Activated CD4-positive, alpha-beta T cell treated with anti-CD3 and anti-CD28 coated beads for 24 hours (primary cell): ENCODE data around the gene TAGLN.

Source experiments
- DNase-seq, 2 donors: peaks; one replicate each; pipeline ENCODE4 v3.0.0-alpha.2; 2020; ENCODE audit warnings: low read depth in 2 of 2

Gene TAGLN

DNA sequence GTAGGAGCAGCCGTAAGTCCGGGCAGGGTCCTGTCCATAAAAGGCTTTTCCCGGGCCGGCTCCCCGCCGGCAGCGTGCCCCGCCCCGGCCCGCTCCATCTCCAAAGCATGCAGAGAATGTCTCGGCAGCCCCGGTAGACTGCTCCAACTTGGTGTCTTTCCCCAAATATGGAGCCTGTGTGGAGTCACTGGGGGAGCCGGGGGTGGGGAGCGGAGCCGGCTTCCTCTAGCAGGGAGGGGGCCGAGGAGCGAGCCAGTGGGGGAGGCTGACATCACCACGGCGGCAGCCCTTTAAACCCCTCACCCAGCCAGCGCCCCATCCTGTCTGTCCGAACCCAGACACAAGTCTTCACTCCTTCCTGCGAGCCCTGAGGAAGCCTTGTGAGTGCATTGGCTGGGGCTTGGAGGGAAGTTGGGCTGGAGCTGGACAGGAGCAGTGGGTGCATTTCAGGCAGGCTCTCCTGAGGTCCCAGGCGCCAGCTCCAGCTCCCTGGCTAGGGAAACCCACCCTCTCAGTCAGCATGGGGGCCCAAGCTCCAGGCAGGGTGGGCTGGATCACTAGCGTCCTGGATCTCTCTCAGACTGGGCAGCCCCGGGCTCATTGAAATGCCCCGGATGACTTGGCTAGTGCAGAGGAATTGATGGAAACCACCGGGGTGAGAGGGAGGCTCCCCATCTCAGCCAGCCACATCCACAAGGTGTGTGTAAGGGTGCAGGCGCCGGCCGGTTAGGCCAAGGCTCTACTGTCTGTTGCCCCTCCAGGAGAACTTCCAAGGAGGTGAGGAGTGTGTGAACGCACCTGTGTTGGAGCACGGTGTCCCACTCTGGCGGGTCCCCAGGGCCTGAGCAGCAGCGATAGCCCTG lies at the start of gene TAGLN:
TSS of gene TAGLN (plus strand) at position 318 of the 863 bp plus-strand sequence. CDS start 3,644 bp downstream, outside the sequence.
- DNase-seq, result no peak

DNA sequence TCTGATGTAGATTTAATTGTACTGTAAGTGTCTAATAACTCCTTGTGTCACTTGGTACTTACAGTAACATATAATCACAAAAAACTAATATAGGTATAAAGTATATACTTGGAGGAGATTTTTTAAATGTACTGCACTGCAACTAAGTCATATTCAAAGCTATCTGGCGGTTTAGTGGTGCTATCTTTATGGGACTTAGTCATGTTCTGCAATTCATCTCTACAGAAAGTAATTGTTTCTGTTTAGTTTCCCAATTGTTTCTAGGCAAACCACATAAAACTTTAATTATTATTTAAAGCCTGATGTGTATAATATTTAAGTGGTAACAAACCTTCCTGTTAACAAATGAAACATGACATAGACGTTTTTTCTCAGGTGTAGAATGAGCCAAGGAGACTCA lies 47.1 kb upstream of the TAGLN start:
- no peak for DNase-seq

DNA sequence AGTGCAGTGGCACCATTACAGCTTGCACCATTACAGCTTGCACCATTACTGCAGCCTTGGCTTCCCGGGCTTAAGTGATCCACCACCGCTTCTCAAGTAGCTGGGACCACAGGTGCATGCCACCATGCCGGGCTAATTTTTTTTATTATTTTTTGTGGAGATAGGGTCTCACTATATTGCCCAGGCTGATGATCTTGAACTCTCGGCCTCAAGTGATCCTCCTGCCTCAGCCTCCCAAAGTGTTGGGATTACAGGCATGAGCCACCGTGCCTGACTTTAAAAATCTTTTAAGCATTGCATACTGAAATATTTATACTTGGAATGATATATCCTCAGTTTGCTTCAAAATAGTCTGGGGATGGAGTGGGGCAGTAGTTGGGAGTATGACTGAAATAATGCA lies 44.7 kb upstream of the TAGLN start:
- no peak for DNase-seq

DNA sequence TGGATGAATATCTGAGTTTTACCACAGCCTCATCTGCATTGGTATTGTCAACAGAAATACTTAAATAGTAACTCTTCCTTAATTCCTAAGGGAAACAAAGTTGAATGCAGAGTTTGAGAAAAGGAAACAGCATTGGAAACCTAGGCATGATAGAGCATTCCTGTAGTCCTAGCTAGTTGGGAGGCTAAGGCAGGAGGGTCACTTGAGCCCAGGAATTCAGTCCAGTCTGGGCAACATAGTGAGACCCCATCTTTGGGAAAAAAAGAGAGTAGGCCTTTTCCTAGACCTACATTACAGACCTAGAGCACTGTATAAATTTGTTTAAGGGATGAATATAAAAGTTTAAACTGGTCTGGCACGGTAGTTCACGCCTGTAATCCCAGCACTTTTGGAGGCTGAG lies 41.7 kb upstream of the TAGLN start:
- DNase-seq, result no peak

DNA sequence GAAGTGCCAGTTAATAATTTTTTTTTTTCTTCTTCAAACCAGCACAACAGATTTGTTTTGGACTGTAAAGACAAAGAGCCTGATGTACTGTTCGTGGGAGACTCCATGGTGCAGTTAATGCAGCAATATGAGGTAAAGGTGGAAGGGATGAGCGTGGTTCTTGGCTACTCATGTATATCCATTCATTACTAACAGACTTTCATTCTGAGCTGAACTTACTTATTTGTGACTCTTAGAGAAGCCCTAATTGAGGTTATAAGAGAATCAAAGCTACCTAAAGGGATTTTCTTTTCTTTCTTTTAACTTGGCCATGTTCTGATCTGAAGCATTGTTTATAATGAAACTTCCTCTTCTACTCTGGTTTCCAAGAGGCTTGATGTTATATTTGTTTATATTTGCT lies 39.3 kb upstream of the TAGLN start:
- DNase-seq, result no peak

DNA sequence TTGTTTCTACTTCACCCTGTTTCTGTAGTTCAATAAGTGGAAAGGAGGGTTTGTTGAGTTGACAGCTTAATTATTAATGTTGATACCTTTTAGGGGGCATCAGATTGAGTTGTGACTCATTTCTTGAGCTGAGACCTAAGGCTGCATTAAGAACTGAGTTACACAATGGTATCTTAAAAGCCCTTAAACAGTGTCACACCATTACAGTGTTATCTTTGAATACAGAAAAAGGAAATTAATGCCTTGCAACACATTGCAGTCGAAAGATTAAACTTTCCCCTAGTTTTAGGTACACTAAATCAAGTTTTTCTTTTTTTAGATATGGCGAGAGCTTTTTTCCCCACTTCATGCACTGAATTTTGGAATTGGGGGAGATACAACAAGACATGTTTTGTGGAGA lies 38.3 kb upstream of the TAGLN start:
- DNase-seq, result no peak

DNA sequence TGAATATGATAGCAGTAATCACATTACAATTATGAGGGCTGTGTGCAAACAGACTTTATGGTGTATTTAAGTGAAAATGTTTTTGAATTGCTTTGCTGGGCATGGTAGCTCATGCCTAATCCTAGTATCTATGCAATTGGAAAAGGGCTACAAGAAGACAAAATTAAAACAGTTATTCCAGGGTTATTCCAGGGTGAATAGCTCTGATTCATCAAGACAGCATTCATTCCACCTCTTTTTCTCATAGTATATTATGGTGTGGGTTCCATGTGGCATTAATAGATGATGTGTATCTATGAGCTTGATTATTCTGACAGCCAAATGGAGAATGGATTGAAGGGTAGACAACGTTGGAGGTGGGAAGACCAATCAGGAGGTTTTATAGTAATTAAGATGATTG lies 32.7 kb upstream of the TAGLN start:
- no peak for DNase-seq

DNA sequence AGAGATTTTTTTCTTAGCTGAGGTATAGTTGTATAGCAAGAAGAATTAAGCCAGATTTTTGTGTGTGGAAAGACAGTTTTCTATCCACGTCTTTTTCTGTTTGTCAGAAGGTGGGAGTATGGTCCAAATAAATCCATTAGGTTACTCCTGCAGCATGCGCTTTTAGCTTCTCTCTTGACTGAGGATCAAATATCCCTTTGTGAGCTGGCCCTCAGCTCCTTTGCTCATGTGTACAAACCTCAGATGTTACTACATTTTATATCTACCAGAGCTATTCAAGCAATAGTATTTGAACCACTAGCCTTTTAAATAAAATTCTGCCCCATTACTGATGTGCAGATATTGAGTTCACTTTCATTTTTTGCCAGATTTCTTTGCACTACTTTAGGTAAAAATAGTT lies 29.4 kb upstream of the TAGLN start:
- no peak for DNase-seq

DNA sequence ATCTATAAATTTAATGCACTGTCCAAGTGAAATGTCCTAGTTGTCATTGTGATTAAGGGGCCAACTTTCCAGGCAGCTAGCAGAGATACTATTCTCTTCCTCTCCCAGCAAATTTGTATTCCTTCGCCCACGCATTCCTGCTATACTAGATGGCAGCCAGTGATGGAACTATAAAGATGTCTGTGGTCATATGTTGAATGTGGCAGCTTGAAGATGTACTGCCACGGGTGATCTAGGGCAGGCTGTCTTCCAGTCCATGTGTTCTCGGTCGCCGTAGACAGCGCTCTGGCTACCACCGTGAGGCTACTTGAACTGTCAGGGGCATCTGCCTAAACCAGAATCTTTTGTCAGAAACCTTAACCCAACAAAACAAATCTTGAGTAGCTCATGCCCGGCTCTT lies 29.0 kb upstream of the TAGLN start:
- DNase-seq, result no peak

DNA sequence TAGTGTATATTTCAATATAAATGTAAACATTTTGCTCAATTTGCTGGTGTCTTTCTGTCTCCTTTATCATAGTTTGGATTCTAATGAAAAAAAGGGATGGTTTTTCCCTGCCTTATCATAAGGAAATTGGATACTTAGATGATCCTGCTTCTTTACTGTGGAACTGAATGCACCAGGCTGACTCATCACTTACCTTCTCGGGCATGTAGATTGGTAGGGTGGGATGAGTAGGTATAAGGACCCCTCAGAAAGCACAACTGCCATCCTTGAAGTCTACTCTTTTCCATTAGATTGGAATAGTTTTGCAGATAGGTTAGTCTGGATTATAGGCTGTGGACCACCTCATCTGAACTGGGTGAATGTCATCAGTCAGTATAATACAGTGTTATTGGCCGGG lies 28.2 kb upstream of the TAGLN start:
- DNase-seq, result no peak

DNA sequence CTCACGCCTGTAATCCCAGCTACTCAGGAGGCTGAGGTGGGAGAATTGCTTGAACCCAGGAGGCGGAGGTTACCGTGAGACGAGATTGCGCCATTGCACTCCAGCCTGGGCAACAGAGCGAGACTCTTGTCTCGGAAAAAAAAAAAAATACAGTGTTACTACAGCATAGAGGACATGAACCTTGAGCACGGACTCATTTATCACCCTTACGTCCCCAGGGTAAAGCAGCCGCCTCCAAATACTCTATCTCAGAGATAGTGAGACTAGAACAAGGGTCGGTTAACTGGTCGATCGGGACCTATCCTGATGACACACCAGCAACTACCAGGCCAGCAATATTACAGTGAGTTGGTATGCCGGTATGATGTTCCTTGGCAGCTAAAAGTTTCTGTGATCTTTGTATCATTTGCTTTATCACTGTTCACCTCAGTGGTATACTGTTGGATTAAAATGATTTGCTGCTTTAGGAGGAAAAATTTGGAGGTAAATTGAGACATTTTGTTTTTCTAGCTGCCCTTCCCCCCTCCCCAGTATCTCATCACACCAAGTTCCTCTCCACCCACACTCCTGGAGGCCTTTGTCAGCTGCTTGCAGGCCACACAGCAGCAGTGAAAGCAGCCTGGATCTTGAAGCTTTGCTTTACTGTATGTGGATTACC lies 27.6 kb upstream of the TAGLN start:
- no peak for DNase-seq

DNA sequence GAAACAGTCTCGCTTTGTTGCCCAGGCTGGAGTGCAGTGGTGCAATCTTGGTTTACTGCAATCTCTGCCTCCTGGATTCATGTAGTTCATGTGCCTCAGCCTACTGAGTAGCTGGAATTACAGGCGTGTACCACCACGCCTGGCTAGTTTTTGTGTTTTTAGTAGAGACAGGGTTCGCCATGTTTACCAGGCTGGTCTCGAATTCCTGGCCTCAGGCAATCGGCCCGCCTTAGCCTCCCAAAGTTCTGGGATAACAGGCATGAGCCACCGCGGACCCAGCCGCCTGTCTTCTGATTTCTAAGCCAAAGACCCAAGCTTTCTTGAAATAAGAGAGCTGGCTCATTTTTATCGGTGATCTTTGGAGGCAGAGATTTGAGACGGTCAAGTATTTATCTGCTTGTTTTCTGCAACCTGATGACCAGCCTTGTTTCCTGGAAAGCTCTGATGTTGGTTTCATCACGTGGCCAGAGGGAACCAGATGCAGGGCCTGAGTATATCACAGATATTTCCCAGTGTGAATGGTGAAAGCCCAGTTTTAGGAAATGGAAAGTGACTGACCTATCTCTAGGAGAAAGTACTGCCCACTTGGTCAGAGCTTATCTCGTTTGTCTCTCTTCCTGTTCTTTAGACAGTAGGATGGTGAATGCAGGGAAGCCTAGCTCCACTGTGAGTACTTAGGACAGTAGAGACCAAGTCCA lies 26.3 kb upstream of the TAGLN start:
- no peak for DNase-seq

DNA sequence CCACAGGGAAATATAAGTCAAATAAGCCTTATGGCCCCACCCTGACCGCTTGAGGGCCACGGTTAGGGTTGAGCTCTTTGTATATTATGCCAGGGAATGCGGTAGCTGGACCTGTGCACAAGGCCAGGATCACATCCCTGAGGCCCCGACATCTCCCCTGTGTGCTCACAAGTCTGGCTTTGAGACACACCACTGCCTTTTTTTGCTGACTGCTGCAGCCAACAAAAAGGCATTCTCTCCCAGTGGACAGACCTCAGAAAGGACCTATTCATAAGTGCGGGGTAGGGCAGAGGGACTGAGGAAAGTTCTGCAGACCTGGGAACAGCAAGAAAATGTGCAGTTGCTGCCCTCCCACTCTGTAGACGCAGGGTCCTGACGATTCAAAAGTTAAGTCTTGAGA lies 24.1 kb upstream of the TAGLN start:
- no peak for DNase-seq

DNA sequence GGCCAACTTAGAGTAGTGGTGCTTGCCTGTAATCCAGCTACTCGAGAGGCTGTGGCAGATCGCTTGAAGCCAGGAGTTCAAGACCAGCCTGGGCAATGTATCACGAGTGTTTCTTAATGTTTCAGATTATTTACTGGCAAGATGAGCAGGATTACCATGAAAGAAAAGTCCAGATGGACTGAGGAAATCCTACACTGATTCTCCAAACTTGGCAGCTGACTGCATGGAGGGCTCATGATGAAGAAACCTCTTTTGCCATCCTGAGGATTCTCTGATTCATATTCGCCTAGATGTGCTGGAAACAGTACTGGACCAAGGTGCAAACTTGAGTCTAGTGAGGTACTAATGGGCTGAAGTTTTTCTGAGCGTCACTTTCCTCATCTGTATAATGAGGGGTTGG lies 23.4 kb upstream of the TAGLN start:
- no peak for DNase-seq

DNA sequence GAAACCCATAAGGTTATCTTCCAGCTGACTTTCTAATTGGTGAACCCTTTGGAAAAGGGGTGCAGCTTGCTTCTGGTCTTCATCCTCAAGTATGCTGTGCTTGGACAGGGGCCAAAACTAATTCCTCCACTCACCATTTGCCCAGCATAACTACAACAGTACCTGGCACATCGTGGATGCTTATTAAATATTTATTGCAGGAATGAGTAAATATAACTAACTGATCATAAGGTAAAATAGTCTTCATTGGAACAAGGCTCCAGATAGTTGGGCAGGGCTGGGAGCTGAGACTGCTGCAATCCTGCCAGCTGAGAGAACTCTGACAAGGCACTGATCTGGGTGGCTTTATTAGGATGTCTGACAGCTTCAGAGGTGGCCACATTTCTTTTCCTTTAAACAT lies 23.0 kb upstream of the TAGLN start:
- DNase-seq, result no peak

DNA sequence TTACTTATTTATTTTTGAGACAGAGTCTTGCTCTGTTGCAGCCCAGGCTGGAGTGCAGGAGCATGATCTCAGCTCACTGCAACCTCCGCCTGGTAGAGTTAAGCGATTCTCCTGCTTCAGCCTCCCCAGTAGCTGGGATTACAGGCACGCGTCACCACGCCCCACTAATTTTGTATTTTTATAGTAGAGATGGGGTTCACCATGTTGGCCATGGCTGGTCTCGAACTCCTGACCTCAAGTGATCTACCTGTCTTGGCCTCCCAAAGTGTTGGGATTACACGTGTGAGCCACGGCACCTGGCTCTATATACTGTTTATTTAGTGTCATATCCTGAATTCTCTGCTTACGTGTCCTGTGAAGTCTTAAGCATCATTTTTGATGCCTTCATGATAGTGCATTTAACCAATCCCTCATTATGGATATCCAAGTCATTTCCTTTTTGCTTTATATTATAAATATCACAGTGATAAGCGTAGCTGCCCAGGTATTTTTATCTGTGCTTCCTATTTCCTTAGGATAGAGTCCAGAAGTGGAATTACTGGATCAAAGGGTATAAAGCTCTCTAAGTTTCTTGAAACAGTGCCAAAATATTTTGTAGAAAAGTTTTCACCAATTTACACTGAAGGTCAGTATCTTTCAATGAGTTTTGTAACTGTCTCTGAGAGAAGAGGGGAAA lies 21.5 kb upstream of the TAGLN start:
- DNase-seq, result no peak

DNA sequence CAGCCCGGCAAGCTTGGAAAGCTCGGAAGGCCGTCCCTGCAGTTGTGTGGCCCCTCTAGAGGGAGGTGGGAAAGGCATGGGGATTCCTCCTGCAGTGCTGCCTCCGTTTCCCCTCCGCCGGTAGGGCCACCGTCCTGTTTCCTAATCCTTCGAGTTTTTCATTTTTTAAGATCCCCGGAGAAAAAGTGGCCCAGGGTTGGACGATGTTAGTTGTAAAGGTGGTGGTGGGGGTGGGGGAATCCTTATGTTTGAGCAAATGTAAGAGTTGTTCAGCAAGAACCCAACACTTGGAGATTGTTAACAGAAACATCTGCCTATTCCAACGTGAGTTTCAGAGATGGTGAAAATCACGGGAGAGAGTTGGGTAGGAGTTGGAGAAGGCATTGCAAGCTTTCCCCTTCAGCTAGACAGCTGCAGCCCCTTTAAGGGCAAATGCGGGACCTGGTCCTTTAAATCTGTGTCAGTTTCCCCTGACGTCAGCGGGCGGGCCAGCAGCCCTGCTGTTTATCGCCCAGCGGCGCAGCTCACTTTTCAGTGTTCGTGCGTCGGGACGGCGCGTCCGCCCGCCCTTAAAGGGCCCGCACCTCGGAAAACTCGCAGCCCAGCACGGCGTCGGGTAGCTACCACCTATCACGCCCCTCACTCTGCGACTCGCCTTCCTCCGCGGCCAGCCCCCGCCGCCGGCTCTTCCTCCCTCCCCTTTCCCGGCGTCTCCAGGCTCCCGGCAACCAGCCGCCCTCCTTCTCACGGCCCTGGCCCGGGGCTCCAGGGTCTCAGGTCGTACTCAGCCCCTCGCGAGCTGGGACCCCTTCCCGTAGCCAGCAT lies 20.7 kb upstream of the TAGLN start, which contains the start of gene SIDT2:
TSS of gene SIDT2 (plus strand) at position 534 of the 825 bp plus-strand sequence. CDS start 521 bp downstream, outside the sequence.
- DNase-seq, result peak; percentile 75 to 85

DNA sequence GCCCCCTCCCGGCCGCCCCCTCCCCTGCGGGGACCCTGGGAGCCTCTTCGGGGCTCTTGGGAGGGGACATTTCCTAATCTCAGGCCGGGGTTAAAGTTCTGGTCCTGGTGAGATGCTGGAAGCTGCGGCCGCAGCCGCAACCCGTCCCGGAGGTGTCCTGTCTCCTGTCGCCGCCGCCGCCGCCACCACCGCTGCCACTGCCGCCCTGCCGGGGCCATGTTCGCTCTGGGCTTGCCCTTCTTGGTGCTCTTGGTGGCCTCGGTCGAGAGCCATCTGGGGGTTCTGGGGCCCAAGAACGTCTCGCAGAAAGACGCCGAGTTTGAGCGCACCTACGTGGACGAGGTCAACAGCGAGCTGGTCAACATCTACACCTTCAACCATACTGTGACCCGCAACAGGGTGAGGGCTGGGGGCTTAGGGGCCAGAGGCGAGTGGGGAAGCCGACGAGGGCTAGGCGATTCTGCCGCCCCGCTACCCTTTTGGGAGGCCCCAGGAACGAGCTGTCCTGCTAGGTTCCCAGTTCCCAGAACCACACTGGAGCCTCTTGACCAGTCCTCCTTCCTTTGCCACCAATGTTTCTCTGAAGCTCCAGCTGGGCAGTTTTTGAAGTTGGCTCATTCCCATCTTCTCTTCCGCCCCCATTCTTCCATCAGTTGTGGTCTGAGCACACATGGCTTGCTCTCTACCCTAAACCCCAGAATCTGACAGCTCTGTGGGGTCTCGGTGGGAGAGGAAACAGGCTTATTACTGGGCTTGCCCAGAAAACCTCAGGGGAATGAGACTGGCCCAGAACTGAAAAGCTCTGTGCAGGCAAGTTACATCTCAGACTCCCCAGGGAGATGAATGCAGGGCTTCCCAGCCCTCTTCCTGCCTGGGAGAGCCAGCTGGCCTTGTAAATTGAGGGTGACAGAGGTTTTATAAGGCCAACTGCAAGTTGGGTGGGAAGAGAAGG lies 19.8 kb upstream of the TAGLN start:
- DNase-seq, result peak in 1 of 2 donors; percentile 27

DNA sequence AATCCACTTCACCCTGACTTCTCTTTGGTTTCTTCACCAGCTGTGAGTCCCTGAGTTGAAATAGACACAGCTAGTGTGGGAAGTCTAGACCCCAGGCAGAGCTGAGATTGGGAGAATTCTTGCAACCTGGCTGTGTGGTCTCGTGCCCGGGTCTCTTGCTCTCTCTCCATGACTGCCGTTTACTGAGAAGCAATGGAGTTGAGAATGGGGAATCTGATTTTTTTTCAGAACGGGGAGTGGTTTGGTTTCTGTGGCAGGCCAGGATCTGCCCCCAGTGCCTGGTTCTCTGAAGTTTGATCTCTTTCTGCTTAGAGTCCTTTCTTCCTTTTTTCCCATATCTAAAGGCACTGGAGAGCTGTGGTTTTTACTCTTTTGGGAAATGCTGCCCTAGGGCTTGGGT lies 19.1 kb upstream of the TAGLN start:
- DNase-seq, result no peak
